GM18907 (cell line): ENCODE results near the gene EEFSEC.

Source experiments
- ATAC-seq: cut with Tn5 transposase; IDR thresholded peaks from one replicate; pipeline ENCODE4 v1.9.1; 2021; ENCODE audit warnings: mild to moderate bottlenecking, moderate library complexity; ENCODE audit not compliant: unreplicated experiment

EEFSEC gene

DNA sequence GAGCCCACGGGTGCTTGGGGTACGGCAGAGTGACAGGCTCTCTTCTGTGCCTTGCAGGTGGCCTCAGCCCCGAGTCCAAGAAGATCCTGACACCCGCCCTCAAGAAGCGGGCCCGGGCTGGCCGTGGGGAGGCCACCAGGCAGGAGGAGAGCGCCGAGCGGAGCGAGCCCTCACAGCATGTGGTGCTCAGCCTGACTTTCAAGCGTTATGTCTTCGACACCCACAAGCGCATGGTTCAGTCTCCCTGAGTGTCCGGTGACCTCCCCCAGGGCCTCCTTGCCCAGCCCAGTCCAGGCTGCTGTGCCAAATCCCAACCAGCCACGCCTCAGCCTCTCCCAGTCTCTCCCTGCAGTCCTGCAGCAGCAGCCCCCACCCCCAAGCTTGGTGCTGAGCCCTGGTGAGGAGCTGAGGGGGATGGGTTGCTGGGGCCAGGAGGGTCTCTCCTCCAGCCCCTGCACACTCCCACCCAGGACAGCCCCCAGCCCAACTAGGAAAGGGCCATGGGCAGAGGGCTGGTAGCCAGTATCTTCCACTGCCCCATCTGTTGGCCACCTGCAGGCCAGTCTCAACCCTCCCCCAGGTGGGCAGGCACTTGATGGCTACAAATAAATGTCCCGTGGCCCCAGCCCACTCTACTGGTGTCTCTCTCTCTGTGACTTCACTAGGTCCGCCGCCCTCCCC, 254.9 kb downstream of the EEFSEC start:
- no peak for ATAC-seq

DNA sequence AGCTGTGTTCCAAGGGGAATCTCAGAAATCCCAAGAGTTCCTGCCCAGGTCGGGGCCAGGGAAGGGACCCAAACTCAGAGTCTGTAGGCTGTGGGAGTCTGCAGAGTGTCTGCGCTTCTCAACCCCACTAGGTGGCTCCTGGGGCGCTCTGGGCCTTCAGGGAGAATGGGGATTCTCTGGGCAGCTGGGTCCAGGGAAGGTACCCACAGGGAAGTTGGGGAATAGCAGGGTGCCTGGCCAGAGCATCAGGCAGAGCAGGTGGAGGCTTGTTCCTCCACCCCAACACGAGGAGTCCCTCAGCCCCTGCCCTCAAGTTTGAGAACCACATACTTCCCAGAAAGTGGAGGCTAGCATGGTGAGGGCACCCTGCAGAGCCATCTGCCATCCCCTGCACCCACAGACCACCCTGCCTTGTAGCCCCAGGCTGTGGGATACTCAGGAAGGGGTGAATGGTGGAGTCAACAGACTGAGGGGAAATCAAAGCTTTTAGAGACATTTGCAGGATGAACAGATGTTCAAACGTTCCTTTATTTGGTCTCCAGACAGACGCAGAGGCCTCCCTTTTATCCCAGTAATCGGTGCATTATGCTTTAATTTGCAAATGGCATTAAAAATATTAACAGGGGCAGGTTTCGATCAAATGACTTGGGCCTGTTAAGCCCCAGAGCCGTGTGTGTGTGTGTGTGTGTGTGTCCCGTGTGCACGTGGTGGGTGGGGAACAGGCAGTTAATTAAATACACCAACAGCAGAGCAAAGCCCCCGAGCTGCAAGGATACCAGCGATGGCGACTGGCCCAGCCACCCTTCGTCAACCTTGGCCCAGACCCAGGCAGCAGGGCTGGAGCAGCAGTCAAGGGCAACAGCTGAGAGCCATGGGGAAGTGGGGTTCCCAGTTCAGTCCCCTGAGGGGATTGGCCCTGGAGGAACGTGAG, 255.7 kb downstream of the EEFSEC start:
- no peak for ATAC-seq

- no peak for ATAC-seq
These were observed 256.6 kb downstream of the EEFSEC start for GRCh38 chr3:128409624-128410581.

DNA sequence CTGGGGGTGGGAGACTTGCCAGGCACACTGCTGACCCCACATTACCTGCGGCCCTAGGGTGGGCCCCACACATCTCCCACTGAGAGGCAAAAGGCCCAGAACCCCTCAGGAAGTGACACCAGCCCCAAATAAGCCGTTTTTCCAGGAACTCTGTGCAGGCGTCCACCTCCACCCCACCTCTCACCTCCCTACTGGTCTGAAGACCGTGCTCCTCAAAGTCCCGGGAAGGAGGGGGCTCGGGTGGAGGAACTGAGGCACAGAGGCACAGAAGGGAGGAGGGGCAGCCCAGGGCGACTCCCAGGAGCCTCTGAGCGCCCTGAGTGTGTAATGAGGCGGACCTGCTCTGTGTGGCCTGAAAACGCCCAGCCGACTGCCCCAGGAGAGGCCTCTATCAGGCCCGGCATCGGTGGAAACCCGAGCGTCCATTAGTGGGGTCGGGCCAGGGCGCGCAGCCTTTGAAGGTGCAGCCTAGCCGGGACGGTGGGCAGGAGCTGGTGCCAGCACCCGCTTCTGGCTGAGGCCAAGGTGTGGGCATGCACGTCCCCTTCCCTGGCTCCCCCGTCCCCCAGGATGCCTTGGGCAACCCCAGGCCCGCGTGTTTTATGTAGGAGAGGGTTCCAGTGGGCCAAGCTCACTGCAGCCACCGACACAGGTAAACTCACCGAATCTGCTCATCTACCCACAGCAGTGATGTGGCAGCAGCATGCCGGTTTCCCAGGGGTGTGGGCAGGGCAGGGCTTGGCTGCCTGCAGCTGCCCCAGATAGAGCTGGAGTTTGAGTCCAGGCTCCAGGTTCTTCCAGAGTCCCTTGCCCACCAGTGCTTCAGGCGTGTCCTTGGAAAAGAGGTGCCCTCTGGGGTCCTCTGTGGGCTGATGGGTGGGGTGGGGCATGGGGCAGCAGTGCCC, 257.6 kb downstream of the EEFSEC start:
- ATAC-seq = no peak

GRCh38 chr3:128411574-128412064, 258.3 kb downstream of the EEFSEC start:
- no peak for ATAC-seq

DNA sequence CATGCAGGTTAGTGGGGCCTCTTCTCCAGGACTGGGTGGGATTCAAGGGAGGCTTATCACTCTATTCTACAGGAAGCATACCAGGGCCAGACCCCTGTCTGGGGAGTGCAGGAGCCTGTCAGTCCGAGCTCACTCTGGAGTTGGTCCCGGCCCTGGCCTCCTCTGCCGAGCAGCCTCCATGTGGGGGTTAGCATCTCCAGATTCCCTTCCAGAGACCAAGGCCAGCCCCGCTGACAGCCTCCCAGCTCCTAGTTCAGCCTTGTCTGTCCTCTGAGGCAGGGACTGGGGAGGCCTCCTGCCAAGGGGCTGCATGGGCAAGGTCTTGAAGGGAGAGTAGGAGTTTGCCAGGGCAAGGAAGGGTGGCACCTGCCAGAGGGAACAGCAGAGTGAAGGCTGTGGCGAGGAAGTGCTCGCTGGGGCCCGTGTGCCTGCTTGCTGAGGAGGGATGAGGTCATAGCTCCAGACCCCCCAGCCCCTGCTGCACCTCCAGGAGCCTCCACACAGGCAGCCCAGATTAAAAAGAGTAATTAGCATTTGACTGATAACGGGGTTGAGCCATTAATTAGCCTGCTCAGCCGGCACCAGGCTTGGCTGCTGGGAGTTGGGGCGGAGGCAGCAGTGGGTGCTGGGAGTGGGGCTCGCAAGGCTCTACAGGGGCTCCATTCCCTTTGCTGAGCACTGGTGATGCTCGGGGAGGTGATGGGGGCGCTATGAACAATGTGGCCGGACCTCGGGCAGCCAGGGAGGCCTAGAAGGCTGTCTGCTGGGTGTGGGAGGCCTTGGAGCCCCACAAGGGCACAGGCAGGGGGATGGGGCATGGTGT, 259.1 kb downstream of the EEFSEC start:
- no peak for ATAC-seq

DNA sequence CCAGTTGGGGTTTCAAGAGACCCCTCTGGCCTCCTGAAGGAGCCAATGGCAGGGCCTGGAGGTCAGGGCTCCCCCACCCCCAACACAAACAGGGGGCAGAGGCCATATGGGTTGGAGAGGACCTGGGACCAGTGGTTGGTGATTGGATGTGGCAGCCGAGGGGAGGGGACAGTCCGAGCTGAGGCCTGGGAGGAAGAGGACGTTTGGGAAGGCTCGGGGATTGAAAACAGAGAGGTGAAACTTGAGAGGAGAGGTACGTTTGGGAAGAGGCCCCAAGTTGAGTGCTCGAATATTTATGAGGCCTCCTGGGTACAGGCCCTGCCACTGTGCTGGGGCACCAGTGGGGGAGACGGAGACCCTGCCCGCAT, 259.7 kb downstream of the EEFSEC start:
- ATAC-seq = no peak

DNA sequence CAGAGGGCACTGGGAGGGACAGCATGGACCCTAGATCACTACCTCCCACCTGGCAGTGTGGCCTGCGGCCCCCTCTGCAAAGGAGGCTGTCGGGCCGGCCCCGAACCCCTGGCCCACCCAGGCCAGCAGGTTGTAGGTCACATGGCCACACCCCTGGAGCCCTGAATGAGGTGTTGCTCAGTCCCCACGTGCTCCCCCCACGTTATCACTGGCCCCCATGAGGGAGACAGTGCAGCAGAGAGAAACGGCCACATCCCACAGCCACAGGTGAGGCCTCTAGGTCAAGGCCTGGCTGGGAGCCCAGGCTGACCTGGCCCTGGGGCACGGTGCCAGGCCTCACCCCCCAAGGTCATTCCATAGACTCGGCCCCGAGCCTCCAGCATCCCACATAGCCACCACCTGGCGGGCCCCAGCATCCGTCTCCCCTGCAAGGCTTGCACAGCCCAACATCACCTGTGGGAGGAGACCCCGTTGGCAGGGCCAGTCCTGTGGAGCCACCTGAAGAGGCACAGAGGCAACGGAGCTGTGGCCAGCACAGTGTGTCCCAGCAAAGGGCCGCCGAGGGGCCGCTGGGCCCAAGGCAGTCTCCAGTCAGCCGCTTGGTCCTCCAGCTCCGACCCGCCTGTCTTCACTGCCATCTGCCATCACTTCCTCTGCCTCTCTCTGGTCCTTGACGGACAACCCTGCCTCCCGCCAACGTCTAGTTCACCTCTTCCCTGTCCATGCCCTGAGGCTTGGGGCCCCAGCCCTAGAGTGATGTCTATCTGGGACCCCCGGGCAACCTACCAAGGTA, 260.3 kb downstream of the EEFSEC start:
- no peak for ATAC-seq

GRCh38 chr3:128415200-128415772, 262.0 kb downstream of the EEFSEC start:
- no peak for ATAC-seq

DNA sequence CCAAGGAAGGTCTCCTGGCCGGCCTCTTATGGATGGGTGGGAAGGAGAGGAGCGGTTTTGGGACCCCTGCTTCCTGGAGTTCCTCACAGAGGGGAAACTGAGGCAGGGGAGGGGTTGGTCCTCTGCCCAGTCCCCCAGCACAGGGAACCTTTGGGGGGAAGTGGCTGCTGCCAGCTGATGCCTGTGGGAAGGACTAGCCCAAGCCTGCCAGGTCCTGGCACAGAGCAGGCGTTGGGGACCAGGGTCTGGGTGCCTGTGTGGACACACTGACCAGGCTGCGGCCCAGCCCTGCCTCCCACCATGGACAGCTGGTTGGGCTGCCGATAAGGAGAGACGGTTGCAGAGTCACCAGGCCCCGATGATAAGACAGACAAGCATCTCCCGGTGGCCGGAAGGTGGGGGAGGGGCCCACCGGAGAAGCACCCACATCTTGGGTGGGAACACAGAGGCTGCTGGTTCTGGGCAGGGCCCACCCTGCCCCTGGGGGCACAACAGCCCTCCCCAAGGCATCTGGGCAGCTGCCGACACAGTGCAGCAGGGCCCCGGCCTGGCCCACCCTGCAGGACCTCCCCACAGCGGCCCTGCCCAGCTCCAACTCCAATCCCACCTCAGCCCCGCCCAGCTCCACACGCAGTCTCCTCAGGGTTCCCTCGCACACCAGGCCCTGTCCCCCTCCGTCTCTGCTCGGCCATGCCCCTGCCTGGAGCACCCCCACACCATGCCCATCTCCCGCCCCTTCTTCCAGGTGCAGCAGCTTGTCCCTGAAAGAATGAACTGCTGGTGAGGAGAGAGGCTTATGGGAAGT, 262.7 kb downstream of the EEFSEC start:
- ATAC-seq = no peak

DNA sequence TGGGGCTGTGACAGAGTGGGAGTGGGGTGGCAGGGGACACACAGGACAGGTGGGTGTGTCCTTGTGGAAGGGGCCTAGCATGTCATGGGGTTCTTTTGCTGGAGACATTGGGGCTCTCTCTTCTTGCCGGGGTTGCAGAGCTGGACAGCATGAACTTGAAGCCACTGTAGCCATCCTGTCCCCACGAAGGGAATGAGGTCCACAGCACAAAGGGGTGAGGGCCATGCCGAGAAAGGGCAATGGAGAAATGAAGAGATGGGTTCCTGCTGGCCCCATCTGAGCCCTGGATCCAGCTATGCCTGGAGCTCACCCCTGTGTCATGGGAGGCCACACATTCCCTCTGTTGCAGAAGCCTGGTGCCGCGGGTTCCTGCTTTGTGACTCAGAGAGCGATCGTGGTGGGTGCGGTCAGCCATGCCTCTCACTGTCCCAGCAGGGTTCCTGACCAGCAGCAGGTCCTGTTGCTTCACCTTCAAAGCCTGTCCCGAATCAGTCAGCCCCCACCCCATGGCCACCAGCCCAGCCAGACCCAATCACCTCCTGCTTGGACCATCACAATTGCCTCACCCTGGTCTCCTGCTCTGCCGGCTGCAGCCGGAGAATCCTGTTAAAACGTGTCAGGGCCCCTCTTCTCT, 263.4 kb downstream of the EEFSEC start:
- no peak for ATAC-seq

GRCh38 chr3:128418900-128419299, 265.6 kb downstream of the EEFSEC start:
- ATAC-seq = no peak

GRCh38 chr3:128419311-128419710, 266.0 kb downstream of the EEFSEC start:
- no peak for ATAC-seq

GRCh38 chr3:128420289-128420688, 267.0 kb downstream of the EEFSEC start:
- no peak for ATAC-seq

DNA sequence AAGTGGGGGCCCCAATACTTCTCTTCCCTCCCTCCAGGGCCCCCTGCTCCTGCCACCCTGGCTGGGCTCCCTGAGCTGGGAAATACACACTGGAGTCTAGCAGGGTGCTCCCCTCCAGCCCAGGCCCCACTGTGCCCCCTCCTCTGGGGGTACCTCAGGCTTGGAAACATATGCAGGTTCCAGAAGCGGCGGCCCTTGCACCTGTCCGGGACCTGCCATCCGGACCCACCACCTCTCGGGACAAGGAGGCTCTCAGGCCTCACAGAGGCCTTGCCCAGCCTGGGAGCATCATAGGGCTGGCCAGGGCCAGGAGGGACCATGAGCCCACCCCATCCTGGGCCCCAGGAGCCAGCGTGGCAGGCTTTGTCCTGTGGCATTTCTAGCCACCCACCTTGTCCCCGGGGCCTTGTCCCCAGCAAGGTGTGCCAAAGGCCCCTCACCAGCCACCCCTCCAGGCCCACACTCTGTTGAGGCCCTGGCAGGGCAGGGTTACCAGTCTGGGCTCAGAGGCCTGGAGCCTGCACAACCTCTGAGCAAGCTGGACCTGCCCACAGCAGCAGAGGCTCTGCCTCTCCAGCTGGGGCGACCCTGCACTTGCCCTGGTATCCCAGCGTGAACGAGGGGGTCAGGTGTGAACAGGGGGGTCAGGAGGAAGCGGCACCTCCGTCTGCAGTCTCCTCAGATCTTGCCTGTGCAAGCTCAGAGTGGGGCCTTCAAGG, 267.6 kb downstream of the EEFSEC start:
- ATAC-seq = no peak

GRCh38 chr3:128421439-128421836, 268.2 kb downstream of the EEFSEC start:
- no peak for ATAC-seq
